GM18526 (cell line): ENCODE measurements around the gene HMMR.

Experiments used
- POLR2A ChIP-seq: IDR thresholded peaks from 3 replicates; pipeline ENCODE4 v1.6.1; 2011; ENCODE audit not compliant: insufficient read length; ENCODE audit errors: extremely low read depth

Gene HMMR

DNA sequence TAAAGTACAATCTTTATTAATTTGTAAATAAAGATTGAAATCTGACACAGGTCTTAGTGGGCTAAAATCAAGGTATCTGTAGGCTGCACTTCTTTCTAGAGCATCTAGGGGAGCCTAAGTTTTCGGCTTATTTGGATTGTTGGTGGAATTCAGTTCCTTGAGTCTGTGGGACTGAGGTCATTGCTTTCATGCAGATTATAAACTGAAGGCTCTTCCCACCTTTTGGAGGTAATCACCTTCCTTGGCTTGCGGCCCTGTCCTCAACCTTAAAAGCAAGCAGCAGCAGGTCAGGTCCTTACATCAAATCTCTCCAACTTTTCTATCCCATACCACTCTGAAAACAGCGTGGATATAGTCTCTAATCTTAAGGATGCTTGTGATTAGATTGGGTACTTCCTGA lies 70.8 kb downstream of the HMMR start:
- TF ChIP-seq POLR2A = no peak

- TF ChIP-seq POLR2A = no peak
Measured at GRCh38 chr5:163532171-163533084, 72.0 kb downstream of the HMMR start.

DNA sequence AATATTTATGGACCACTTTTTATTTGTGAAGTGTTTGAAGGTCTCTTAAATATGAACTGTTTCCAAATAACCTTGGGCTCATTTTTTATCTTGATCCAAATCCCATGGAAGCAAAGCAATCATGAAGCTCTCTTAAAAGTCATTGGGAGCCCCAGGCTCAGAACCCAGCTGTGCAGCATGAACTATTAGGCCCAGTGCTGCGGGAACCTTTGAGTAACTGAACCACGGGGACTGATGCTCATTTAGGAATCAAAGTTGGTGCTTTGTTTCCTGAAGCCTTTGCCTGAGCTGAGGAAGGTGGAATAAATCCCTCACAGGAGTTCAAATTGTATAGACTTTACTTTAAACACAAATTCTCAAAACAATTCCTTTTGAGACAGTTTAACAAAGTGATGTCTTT lies 72.8 kb downstream of the HMMR start:
- TF ChIP-seq POLR2A = no peak

DNA sequence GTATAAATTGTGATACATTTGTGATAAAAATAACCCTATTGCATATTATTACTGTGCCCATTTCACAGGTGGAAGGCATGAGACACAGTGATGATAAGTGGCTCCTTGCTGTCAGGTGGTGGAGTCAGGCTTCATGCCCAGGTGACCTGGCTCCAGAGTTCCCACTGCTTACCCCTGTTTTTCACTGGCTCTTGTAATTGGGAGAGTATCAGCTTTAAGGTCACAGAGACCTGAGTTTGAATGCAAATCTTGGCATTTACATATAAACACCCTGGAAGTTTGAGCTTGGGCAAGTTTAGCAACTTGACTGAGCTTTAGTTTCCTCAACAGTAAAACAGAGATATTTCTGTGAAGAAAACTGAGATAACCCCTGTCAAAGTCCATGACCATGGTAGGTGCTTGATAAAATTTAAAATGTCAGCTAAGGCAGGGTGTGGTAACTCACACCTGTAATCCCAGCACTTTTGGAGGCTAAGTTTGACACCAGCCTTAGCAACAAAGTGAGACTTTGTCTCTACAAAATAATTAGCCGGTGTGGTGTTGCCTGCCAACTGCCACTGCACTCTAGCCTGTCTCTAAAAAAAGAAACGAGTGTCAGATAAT lies 74.2 kb downstream of the HMMR start:
- TF ChIP-seq POLR2A = no peak

GRCh38 chr5:163535290-163535689 lies 74.9 kb downstream of the HMMR start:
- TF ChIP-seq POLR2A = no peak

- no peak for TF ChIP-seq POLR2A
Measured at GRCh38 chr5:163540696-163541095, 80.3 kb downstream of the HMMR start.
